ENCODE data around the gene ERCC6L2. TPM values are rescaled to one million over a fixed set of nuclear protein-coding genes. Genes with fewer than 3 reads are reported as not detected.

The ERCC6L2 gene
- total and polyA plus RNA-seq, 2 of the 8 experiments (the other 6 are each of a cell fraction or from before 2014, with no cell fraction given), result 9.8 to 50.0 TPM

- no peaks in the 10 kb centered on the region for H4K20me1 ChIP-seq (replicated peaks in 1 of 2; ENCODE audit: control insufficient read depth in 1 of 2, insufficient read depth in 2 of 2, low read length in 2 of 2)
- no peak overlapping the region for H3K4me2 ChIP-seq (ENCODE audit: insufficient read depth in 1 of 2, low read depth in 2 of 2, low read length in 2 of 2)
- H3K27me3 ChIP-seq (replicated peaks in 1 of 4; ENCODE audit: control insufficient read depth in 3 of 4, extremely low read depth in 1 of 4, insufficient read depth in 3 of 4, low read length in 3 of 4), result no peaks in the 10 kb centered on the region
- ChIA-PET POLR2A (ENCODE audit: partially characterized antibody) (interaction anchor here (2.9 kb wide), 1 partner anchor 23 kb away, joined by 17 read pairs; the partner anchor contains the start of gene ERCC6L2), CTCF (ENCODE audit: partially characterized antibody) (no interaction called here)
- H3K9me3 ChIP-seq (ENCODE audit: insufficient read depth in 2 of 2, low read depth in 1 of 2, low read length in 1 of 2), result no peaks in the 10 kb centered on the region; a peak in 1 of 4 replicates
- H3K23ac ChIP-seq (ENCODE audit: insufficient read length), result no peak overlapping the region
- no peak overlapping the region for H2BK120ac ChIP-seq (replicated peaks; ENCODE audit: low read depth, low read length)
- WGBS, 2 experiments (ENCODE audit: extremely low coverage in 1 of 2, insufficient coverage in 1 of 2, insufficient read length in 1 of 2, insufficient replicate concordance in 2 of 2, low coverage in 1 of 2, low lambda C conversion rate in 2 of 2, missing lambda C conversion rate in 1 of 2), result 83% methylated on average over 7 of the region's 7 CpGs; no CpG with 5 or more reads in 1 of the 2 experiments
- H2AK5ac ChIP-seq (ENCODE audit: low read depth, low read length), result no peak overlapping the region
- no peaks in the 10 kb centered on the region for H3K79me1 ChIP-seq (ENCODE audit: low read depth, low read length)
- no peak overlapping the region for H4K5ac ChIP-seq (ENCODE audit: insufficient read length, low read depth, low read length)
- H3K4ac ChIP-seq (replicated peaks; ENCODE audit: insufficient read length, low read depth, low read length), result no peak overlapping the region
- H3K36me3 ChIP-seq (ENCODE audit: control insufficient read depth in 2 of 4, insufficient read depth in 4 of 4, low read length in 3 of 4), result no peaks in the 10 kb centered on the region; a peak in 1 of 8 replicates
- no peak overlapping the region for H3K18ac ChIP-seq (ENCODE audit: extremely low read depth, low read length)
- H3K9ac ChIP-seq (replicated peaks in 1 of 4; ENCODE audit: extremely low read depth in 1 of 4, low read depth in 3 of 4, low read length in 3 of 4), result no peak overlapping the region
- no peak overlapping the region for H3K27ac ChIP-seq (ENCODE audit: low read depth, low read length)
- H3K4me1 ChIP-seq (replicated peaks in 1 of 4; ENCODE audit: control insufficient read depth in 3 of 4, insufficient read depth in 4 of 4, low read length in 3 of 4), result peaks cover 0 to 3% (median 0%) of the 10 kb centered on the region in 4 experiments; a peak in 1 of 7 replicates
- DNase-seq (ENCODE audit: low read depth in 1 of 2, low spot score in 2 of 2) (no peak), FAIRE-seq (no peak)
- no peak overlapping the region for H4K91ac ChIP-seq (replicated peaks; ENCODE audit: insufficient read length, low read length)
- no peak overlapping the region for H4K8ac ChIP-seq (ENCODE audit: extremely low read depth, insufficient read depth, low read length)
- no peak overlapping the region for H3K14ac ChIP-seq (ENCODE audit: insufficient read length)
- H3K23me2 ChIP-seq (ENCODE audit: low read depth, low read length), result no peaks in the 10 kb centered on the region
- H2BK20ac ChIP-seq (ENCODE audit: low read length), result no peak overlapping the region
- no peak overlapping the region for H2BK15ac ChIP-seq (ENCODE audit: low read length)
- H2AFZ ChIP-seq (ENCODE audit: low read length), result no peak overlapping the region
- no peak overlapping the region for H2BK5ac ChIP-seq (ENCODE audit: low read depth, low read length)
- no peak overlapping the region for H3K4me3 ChIP-seq (ENCODE audit: extremely low read depth in 1 of 4, insufficient read depth in 2 of 4, low read depth in 3 of 4, low read length in 4 of 4)
- no peak overlapping the region for H2BK12ac ChIP-seq (ENCODE audit: low read depth, low read length)
- H3K79me2 ChIP-seq (ENCODE audit: control insufficient read depth in 1 of 2, insufficient read depth in 2 of 2, low read length in 2 of 2), result no peaks in the 10 kb centered on the region
- no peak overlapping the region for H3K56ac ChIP-seq (replicated peaks; ENCODE audit: insufficient read length, low read depth, low read length)
- TF ChIP-seq ATF2 (IDR thresholded peaks at IDR 0.05; ENCODE audit: low read length), result no peak
- TF ChIP-seq PHF8 (conservative IDR thresholded peaks at IDR 0.05; ENCODE audit: low read depth, low read length), result no peak
- no peak for TF ChIP-seq CHD2 (IDR thresholded peaks at IDR 0.05; ENCODE audit: low read length)
- TF ChIP-seq SIRT6 (IDR thresholded peaks at IDR 0.05; ENCODE audit: low read length), result no peak
- no peak for TF ChIP-seq USF2 (IDR thresholded peaks at IDR 0.05; ENCODE audit: low read length)
- TF ChIP-seq FOSL1 (IDR thresholded peaks at IDR 0.05; ENCODE audit: insufficient read depth, low read depth, low read length), result no peak
- TF ChIP-seq EP300 (IDR thresholded peaks at IDR 0.05; ENCODE audit: borderline replicate concordance in 1 of 2, low read depth in 2 of 2, low read length in 2 of 2), result no peak
- no peak for TF ChIP-seq TBP (IDR thresholded peaks at IDR 0.05; ENCODE audit: low read depth, low read length)
Observed at GRCh38 chr9:95852059-95853032, 23.1 kb upstream of the ERCC6L2 start.
